Stimulated activated naive CD8-positive, alpha-beta T cell treated with anti-CD3 and anti-CD28 coated beads, Interleukin-15, Interleukin-2, amounts not matched to agents 100 U/mL and 50 U/mL, for 24 hours (primary cell): ENCODE data around the gene MIEF1.
A peak's percentile ranks its signal among the peaks of the same experiment; 100 is the strongest.
"Not testable (repeated sequence)": the region's sequence is repeated elsewhere in the genome, so short reads cannot be mapped to it uniquely, and the experiment has no call there.

Source experiments
- ATAC-seq: fragments of 150-1000 bp; cut with Tn5 transposase; one replicate; pipeline ENCODE4 v1.10.0; 2021
- DNase-seq: peaks from one replicate; pipeline ENCODE4 v3.0.0; 2021

The MIEF1 gene

GRCh38 chr22:39512026-39512425 lies 9.9 kb downstream of the MIEF1 start:
- no peak for DNase-seq
- ATAC-seq: no peak

- no peak for ATAC-seq
- no peak for DNase-seq
Observed at GRCh38 chr22:39513791-39514190, 11.7 kb downstream of the MIEF1 start.

DNA sequence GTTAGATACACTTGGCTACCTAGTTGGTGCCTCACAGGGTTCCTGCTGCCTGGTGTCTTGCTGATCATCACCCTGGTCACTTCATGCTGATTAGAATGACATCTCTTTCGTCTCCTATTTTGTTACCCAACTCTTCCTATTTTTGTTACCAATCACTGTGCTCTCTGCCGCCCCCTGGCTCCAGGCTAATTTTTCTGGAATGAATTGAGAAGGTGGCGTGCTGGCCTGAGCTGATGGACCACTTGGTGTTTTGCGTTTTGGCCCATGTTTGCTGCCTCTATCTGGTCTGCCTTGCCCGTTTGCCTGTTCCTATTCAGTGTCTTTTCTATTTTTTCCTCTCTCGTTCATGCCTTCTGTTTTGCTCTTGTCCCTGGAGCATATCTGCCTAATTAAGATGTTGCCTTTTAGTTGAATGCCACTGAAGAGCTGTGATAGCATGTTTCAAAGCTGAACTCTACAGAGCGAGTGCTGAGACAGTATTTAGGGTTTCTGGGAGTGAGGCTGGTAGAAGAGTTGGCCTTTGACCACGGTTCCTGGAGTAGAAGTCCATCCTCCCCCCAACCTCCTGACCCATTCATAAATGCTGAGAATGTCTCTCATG lies 12.4 kb downstream of the MIEF1 start:
- ATAC-seq: no peak
- DNase-seq: peak; percentile 68

DNA sequence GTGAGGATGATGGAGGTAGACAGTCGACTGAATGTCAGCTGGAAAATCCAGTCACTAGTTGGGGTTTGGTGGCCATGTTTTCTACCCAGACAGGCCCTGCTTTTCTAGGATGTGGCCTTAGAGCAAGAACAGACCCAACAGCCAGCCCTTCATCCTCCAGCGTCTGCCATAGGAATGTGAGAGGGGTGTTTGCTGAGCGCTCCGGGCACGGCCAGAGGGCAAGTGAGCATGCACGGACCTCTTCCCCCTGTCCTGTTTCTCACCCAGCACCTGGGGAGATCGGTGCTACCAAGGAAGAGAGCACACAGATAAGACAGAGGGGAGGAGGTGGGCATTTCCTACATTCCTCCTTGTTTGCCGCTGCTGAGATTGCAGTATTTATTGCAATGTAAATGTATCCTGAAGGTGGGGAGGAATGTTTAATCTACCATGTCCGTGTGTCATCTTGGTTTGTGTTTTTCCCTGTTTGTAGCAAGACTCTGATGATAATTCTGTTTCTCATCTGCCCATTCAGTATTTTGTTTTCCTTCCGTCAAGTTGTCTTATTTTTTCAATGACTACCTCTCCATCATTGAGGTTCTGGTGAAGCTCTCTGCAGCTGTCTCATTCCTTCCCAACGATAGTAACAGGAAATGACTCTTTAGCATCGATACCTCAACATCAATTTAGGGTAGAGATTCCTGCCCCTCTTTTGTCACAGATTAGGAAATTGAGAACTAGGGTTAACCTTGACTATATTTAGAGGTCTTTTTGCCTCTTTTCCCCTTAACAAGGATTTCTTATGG lies 13.4 kb downstream of the MIEF1 start:
- no peak for ATAC-seq
- DNase-seq: no peak

GRCh38 chr22:39517470-39517869 lies 15.4 kb downstream of the MIEF1 start:
- ATAC-seq (no peak), DNase-seq (no peak)

- no peak for ATAC-seq
- no peak for DNase-seq
Observed at GRCh38 chr22:39518144-39518786, 16.2 kb downstream of the MIEF1 start.

- ATAC-seq (no peak), DNase-seq (no peak)
Observed at GRCh38 chr22:39518996-39519680, 17.0 kb downstream of the MIEF1 start.

DNA sequence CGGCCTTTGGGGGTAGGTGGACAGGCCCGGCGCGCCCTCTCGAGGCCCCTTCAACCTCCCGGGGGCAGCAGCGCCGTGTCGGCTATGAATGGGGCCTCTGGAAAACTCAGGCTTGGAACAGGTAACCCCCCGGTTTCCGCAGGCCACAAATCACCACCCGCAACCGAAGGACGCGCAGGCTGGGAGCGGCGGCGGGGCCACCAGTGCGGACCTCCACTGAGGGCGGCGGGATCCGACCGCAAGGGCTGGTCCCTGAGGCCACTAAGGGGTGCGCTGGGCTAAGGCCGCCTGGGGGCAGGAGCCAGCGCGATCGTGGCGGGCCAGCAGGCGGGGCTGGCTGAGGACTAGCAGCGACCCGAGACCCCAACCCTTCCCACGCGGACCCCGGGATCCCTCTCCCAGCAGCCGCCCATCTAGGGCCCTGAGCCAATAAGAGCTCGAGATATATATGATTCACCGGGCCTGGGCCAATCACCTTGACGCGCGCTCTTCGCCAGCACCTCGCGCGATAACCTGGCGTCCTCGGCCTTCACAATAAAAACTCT lies 17.7 kb downstream of the MIEF1 start:
- ATAC-seq: peak; percentile 93

DNA sequence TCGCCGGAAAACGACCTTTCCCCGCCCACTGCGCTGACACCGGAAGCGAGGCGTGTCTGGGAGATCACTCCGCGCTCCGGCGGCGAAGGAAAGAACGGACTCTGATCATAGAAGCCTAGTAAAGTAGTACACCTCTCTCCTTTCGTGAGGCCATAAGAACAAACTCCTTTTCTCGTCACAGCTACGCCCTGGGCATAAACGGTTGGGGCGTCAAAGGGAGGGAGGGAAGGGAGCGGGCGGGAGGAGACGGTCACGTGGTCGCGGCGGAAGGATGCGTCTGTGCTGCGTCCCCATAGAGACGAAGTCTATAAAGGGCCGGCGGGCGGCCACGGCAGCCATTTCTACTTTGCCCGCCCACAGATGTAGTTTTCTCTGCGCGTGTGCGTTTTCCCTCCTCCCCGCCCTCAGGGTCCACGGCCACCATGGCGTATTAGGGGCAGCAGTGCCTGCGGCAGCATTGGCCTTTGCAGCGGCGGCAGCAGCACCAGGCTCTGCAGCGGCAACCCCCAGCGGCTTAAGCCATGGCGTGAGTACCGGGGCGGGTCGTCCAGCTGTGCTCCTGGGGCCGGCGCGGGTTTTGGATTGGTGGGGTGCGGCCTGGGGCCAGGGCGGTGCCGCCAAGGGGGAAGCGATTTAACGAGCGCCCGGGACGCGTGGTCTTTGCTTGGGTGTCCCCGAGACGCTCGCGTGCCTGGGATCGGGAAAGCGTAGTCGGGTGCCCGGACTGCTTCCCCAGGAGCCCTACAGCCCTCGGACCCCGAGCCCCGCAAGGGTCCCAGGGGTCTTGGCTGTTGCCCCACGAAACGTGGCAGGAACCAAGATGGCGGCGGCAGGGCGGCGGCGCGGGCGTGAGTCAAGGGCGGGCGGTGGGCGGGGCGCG lies 18.4 kb downstream of the MIEF1 start, which contains the start of gene ATF4:
ATF4 (plus strand) TSS at position 337 of the 880 bp plus-strand sequence. CDS start 884 bp downstream, outside the sequence.
- ATAC-seq: peak; percentile 16
- peak; percentile 92 for DNase-seq

More for the DNA sequence above, 17.7 kb downstream of the MIEF1 start:
- peak; percentile 95 for DNase-seq

DNA sequence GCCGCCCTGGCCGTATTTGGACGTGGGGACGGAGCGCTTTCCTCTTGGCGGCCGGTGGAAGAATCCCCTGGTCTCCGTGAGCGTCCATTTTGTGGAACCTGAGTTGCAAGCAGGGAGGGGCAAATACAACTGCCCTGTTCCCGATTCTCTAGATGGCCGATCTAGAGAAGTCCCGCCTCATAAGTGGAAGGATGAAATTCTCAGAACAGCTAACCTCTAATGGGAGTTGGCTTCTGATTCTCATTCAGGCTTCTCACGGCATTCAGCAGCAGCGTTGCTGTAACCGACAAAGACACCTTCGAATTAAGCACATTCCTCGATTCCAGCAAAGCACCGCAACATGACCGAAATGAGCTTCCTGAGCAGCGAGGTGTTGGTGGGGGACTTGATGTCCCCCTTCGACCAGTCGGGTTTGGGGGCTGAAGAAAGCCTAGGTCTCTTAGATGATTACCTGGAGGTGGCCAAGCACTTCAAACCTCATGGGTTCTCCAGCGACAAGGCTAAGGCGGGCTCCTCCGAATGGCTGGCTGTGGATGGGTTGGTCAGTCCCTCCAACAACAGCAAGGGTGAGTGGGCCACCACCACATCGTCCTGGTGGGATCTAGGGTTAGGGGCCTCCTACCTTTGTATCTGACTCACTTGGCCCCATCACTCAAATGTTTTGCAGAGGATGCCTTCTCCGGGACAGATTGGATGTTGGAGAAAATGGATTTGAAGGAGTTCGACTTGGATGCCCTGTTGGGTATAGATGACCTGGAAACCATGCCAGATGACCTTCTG lies 19.2 kb downstream of the MIEF1 start:
- ATAC-seq: not testable (repeated sequence)
- peak; percentile 23 for DNase-seq

DNA sequence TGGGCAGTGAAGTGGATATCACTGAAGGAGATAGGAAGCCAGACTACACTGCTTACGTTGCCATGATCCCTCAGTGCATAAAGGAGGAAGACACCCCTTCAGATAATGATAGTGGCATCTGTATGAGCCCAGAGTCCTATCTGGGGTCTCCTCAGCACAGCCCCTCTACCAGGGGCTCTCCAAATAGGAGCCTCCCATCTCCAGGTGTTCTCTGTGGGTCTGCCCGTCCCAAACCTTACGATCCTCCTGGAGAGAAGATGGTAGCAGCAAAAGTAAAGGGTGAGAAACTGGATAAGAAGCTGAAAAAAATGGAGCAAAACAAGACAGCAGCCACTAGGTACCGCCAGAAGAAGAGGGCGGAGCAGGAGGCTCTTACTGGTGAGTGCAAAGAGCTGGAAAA lies 20.0 kb downstream of the MIEF1 start:
- not testable (repeated sequence) for ATAC-seq, DNase-seq

GRCh38 chr22:39522567-39523300 lies 20.6 kb downstream of the MIEF1 start:
- no peak for ATAC-seq
- peak; percentile 46 for DNase-seq

DNA sequence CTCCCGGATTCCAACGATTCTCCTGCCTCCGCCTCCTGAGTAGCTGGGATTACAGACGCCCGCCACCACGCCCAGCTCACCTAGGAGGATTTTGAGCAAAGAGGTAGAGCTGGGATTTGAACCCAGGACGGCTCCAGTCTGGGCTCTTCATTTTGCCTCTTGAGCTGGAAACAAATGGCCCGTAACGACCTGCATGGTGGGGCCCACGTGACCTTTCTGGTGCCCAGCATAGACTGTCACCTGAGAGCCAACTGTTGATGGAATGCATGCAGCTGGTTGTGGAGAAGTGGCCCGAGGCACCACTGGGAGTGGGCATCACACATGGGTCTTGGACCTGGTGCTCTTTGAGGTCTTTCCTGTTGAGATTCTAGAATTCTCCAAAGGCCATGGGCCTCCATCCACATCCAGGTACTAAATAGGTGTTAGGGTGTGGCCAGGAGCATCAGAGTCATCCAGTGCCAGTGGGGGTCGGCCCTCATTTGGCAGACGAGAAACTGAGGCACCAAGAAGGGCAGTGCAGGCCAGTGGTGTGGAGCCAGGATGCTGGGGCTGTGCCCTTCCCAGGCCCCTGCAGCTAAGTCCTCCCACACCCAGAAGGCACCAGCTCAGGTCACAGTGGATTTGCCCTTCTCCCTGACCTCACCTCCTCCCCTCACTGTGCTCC lies 22.1 kb downstream of the MIEF1 start:
- DNase-seq: no peak
- ATAC-seq: no peak

DNA sequence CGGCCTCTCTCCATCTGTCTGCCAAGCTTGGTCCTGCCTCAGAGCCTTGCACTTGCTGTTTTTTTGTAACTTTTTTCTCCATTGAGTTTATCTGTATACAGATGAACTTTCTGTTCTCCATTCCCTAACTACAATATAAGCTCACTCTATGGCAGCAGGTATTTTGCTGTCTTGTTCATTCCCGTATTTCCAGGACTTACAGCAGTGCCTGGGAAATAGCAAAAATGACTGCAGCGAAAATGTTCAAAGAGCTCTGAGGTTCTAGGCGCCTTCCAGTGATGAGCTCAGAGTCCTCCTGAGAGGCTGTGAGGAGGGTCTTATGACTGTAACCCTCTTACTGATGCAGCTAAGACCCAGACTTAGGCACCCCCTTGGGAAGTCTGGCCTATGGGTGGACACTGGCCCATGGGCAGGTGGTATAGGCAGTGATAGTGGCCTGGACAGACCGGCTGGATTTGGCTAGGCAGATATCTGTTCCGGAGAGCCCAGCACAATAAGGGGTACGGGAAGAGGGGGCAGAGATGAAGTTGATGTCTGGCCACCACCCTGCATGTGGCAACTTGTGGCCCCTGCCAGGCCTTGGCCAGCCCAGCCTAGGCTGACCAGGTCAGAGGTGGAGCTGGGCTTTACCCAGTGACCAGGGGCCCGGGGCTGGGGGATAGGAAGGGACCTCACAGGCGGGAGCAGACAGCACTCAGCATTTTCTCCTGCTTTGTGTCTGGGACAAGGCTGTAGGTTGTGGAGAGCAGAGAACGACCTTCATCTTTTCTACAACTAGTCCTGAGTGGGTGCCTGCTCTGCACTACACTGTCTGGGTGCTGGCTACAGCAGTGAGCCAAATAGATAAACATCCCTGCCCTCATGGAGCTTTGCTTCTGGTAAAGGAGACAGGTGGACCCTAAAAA lies 22.9 kb downstream of the MIEF1 start:
- ATAC-seq (no peak), DNase-seq (no peak)

- DNase-seq: no peak
- no peak for ATAC-seq
Observed at GRCh38 chr22:39525658-39525975, 23.5 kb downstream of the MIEF1 start.

DNA sequence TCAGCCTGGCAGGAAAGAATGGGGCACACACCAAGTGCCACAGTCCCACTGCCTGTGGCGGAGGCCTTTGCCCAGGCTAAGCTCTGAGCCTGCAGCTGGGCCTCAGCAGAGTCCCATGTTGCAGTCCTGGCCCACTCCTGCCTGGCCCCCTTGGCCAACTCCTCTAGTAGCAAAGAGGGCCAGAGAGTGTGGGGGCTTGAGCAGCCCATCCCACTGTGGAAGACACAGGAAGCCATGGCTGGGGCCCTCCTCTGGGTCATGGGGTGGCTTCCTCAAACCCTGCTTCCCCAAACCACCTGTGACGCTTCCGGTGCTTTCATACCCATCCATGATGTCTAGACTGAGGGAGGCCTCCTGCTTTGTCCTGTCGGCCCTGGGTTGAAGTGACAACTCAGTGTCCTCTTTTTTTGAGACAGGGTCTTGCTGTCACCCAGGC lies 24.7 kb downstream of the MIEF1 start:
- DNase-seq: peak; percentile 38
- peak; percentile 31 for ATAC-seq

- no peak for DNase-seq
Observed at GRCh38 chr22:39527481-39527961, 25.4 kb downstream of the MIEF1 start.

GRCh38 chr22:39528080-39528661 lies 26.1 kb downstream of the MIEF1 start:
- DNase-seq: no peak
- no peak for ATAC-seq

More at GRCh38 chr22:39527481-39527961, 25.4 kb downstream of the MIEF1 start:
- no peak for ATAC-seq
